ENCODE data around the gene CLMP. TPM values are rescaled to one million over a fixed set of nuclear protein-coding genes. Genes with fewer than 3 reads are reported as not detected.

CLMP gene, protein sequence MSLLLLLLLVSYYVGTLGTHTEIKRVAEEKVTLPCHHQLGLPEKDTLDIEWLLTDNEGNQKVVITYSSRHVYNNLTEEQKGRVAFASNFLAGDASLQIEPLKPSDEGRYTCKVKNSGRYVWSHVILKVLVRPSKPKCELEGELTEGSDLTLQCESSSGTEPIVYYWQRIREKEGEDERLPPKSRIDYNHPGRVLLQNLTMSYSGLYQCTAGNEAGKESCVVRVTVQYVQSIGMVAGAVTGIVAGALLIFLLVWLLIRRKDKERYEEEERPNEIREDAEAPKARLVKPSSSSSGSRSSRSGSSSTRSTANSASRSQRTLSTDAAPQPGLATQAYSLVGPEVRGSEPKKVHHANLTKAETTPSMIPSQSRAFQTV
- 10 to 100 TPM; 27.6 to 49.2 (median 36.7) TPM for polyA plus RNA-seq (ENCODE audit: insufficient read length in 4 of 4)

DNA sequence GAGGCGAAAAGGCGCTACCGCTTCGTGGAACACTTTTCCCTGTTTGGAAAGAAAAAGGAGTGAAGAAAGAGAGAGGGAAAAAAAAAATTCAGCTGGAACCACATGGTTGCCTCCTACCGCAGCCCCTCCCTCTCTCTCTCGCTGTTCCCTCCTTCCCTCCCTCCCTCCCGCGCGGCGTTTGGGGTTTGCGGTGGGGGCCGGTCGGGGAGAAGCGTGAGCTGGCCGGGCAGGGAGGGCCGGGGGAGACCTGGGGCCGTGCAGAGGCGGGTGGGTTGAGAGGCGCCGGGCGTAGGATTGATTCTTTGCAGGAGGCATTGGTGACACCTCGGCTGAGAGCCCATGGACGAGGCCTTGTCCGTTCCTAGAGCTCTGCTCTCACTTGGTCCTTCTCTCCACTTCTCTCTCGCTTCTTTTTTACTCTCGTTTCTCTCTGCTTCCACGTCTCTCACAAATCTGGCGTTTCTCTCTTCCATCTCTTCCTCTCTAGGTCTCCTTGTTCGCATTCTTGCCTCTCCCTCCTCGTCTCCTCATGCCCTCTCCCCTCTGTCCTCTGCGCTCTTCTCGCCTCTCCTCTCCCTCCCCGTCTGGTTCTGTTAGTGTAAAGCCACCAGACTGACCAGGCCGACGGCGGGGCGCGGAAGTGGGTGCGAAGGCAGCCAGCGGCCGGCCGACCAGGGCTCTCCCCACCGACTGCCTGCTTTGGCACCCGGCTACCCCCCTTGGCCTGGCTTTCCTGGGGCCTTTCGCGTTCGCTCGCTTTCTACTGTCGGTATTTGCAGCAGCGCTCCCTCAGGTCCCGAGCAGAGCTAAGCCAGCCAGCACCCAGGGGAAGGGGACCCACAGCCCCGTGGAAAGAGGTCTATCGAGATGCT, at the start of gene CLMP:
TSS of gene CLMP (minus strand) at position 61 of the 872 bp plus-strand sequence. CDS start 308 bp downstream, outside the sequence.
- DNase-seq (ENCODE audit: low read depth in 4 of 4, low spot score in 2 of 4), result peak in 2 of 4 donors; percentile 55 to 65

DNA sequence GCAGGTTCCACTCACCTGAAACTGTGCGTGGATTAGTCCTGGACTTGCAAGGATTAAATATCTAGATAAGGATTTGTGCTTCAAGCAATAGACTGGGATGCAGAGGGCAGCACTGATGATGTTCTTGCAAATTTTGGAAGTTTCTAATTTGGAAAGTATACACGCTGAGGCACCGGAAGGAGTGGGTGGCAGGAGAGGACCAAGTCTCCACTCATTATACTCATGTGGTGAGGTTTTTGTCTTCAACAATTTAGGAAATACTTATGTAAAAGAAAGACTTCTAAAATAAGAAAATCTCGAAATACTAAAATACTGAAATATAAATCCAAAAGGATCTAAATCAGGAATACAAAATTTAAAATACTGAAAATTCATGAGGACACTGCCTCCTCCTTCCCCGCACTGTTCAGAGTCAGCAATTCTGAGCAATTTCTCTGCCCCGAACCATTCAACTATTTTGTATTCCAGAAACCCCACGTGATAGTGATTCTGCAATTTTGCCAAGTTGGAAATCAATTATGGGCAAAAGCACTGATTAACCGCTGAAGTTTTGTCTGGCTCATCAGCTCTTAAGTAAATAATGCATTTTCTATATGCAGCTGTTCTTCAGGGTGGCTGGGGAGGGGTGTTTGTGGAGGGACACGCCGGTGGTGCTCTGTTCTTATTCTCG, 47.0 kb upstream of the CLMP start:
- DNase-seq (ENCODE audit: low read depth in 4 of 4, low spot score in 2 of 4), result no peak

DNA sequence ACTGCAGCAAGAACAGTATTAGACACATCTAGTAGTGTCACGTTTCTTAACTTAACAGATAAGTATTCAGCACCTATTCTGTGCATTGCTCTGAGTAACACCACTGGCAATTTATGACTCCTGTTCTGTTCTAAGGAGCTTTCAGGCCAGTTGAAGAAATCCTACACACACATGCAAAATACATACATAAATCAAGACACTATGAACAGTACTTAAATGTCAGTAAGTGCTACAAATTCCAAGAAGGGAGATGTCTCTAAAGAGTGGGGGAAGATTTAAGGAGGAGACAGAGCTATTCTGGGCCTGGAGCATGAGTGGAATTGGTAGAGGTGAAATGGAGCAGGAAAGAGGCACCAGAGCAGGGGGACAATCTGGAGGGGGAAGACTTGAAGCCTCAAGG, 46.2 kb upstream of the CLMP start:
- no peak for DNase-seq (ENCODE audit: low read depth in 4 of 4, low spot score in 2 of 4)

DNA sequence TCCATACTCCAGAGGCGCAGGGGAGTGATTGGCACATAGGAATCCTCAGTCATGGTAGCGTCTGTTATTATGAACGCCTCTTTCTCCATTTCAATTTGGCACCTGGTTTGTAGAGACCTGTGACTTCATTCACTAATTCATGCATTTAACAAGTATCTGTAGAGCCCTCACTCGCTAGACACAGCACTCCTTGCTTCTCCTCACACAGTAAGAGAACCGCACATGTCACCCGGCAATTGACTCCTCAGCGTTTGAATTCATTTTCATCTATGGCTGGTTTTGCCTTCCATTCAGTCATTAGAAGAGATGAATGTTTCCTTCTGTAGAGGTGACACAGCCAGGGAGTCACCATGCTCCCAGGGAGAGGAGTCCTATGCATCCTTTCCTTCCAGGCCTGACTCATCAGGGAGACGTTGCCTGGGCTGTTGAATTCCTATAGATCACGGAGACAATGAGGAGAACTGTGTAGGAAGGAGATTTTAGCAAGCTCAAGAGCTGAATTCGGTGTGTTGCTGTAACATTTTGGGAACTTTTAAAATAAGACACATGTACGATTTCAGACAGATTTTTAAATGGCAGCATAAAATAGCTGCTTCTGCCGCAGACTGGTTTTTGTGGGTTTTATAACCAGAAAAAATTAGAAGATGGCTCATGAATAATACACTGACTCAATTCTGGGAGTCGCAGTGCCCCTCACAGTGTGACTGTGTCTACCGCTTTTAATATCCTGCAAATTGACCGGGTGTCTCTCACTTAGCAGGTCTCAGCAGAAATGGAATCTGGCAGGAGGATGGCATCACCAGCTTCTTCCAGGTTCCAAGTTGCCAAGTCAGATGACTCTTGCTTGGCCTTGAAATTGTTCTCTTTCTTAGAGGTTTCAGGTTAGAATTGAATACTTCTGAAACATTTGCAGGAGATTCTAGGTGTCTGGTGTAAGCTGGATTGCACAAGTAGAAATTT, 44.4 kb upstream of the CLMP start:
- no peak for DNase-seq (ENCODE audit: low read depth in 4 of 4, low spot score in 2 of 4)

DNA sequence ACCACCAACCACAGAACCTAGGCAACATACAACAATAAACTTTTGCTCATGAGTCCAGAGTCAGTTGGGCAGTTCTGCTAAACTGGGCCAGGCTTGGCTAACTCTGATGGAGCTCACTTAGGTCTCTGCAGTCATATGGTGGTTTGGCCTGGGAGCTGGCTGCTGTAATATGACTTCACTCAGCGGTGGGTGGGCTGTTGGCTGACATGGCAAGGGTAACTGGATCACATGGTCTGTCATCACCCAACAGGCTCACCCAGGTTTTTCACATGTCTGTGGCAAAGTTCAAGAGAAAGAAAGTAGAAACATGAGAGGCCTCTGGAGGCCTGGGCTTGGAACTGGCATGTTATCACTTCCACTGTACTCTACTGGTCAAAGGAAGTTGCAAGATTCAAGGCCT, 43.2 kb upstream of the CLMP start:
- DNase-seq (ENCODE audit: low read depth in 4 of 4, low spot score in 2 of 4), result no peak

DNA sequence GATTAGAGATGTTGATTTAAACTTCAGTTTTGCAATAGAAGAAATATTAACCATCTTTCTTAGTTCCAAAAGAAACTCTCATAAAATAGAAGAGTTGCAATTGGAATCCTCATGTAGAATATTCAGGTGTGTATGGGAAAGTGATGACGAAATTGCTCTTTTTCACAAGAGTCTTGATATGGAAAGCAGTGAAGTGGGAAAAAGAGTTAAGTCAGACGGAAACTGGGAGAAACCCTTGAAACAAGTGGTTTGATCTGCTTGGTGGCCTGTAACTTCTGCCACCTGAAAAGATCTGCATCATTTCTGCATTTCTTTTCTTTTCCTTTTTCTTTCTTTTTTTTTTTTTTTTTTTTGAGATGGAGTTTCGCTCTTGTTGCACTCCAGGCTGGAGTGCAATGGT, 41.8 kb upstream of the CLMP start:
- DNase-seq (ENCODE audit: low read depth in 4 of 4, low spot score in 2 of 4), result no peak

DNA sequence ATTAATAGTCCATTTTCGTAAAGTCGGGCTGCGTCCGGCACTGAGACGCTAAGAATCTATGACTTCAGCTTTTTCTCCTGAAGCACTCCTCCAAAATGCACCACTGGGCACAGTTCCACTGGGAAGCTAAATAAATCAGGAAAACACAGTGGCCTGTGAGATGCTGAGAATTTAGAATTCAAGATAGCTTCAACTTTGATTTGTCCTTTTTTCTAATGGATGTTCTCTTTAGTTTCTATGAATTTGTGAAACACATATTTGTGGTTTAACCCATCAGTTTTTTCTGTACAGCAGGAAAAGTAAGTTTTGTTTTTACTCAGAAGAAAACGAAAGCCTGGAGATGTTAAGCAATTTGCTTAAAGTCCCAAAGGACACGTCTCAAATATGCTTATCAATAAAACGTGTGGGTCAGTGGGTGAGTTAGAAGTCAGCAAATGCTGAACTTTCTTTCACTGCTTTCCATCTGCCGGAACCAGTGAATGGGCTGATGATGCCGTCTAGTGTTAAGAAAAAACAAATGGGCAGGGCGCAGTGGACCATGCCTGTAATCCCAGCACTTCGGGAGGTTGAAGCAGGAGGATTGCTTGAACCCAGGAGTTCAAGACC, 40.7 kb upstream of the CLMP start:
- DNase-seq (ENCODE audit: low read depth in 4 of 4, low spot score in 2 of 4), result no peak

DNA sequence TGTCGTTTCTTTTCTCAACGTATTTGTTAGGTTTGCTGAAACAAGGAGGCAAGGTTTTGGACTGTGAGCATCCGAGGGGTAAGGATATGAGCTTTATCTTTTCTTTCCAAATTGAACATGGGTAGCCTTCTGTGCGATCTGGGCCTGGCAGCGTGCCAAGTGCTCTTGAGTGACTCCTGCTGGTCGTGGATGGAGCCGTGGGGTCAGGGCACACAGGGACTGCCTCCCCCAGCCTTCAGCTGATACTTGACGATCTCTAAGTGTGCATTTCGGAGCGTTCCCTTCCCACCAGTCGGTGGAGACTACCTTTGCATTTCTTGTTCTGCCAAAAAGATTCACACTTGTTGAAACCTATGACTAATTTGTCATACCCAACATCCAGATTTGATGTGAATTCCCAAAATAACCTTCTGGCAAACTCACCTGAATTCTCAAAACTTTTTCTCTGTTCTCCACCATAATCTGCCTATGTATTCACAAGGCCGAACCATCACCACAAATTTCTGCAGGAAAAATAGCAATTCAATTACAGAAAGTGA, 40.1 kb upstream of the CLMP start:
- DNase-seq (ENCODE audit: low read depth in 4 of 4, low spot score in 2 of 4), result no peak

DNA sequence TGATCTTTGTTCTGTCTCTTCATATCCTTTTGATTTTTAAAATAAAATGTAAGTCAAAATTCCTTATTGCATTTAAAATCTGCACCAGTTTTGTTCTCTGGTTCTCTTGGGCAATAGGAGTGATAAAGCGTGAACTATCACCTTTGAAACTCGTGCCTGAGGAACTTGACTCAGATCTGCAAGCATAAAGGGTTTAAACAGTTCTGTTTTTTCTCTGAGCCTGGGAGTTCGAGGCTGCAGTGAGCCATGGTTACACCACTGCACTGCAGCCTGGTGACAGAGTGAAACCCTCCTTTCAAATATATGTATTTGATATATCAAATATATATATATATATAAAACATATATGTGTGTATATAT, 38.9 kb upstream of the CLMP start:
- no peak for DNase-seq (ENCODE audit: low read depth in 4 of 4, low spot score in 2 of 4)

DNA sequence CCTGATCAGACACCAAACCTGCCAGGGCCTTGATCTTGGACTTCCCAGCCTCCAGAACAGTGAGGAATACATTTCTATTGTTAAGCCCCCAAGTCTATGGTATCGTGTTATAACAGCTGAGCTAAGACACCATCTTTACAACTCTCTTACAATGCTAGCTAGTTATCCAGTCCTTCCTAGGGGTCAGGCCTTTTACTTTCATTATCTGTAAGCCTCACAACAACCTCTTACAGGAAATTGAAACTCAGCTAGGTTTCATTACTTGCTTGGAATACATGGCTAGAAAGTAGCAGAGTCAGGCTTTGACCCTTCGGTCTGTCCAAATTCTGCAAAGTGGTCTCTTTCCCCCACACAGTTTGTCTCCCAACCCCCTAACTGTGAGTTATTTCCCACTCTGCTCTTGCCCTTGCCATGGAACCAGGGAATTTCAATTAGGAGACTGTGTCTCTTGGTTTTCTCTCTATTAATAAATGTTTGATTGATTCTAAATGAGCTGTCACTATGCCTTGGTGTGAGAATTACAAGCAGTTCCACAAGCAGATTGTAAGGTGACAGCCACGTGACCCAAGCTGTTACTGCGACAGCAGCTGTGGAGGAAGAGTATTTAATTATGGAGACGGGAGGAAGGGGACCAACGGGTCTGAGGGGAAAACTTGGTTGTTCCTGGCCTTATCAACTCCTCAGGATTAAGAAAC, 38.4 kb upstream of the CLMP start:
- no peak for DNase-seq (ENCODE audit: low read depth in 4 of 4, low spot score in 2 of 4)

DNA sequence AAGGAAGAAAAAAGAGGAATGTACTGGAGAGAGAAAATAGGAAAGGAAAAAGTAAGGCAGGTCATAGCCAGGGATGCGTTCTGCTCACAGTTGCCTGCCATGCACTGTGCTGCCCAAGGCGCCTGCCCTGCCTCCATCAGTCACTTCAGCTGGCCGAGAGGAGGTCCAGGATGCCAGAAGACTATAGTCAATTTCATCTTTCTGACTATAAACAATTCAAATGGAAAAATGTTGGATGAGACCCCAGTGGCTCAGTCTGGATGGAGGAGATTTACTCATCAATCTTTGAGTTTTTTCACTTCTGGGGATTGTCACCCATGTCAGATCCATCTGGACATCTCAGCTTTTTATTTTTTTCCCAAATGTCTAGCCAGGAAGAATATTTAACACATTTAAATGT, 36.7 kb upstream of the CLMP start:
- DNase-seq (ENCODE audit: low read depth in 4 of 4, low spot score in 2 of 4), result no peak

DNA sequence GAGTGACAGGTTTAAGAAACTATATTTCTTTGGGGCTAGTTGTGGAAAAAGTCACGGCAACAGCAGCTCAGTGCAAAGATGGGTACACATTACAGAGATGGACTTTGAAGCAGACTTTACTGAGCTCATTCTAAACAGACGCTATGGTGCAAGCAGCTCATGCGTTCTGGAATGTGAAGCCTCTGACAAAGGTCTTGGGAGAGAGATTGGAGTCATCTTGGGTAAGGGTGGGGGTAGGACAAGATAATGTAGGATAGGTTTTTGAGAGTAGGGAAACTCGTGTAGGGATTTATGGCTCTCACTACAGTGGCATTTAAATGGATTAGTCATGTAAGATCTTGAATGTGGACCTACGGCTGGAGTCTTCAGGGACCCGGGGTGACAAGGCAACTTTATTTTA, 36.2 kb upstream of the CLMP start:
- DNase-seq (ENCODE audit: low read depth in 4 of 4, low spot score in 2 of 4), result no peak

DNA sequence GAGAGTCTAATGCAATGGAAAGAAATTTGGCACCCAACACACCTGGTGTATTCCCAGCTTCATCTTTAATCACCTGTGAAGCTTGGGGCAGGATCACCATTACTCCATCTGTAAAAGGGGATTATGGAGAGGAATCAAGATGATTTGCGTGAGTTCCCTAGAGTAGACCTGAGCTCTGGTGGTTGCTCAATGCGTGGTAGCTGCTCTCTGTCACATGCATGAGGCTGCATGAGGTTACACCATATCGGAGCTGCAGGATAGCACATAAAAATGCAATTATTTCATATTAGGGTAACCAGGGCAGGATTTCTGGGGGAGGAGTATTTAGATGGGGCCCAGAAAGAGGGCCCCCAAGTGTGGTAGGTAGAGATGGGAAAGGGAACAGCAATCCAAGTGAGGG, 35.3 kb upstream of the CLMP start:
- DNase-seq (ENCODE audit: low read depth in 4 of 4, low spot score in 2 of 4), result no peak

DNA sequence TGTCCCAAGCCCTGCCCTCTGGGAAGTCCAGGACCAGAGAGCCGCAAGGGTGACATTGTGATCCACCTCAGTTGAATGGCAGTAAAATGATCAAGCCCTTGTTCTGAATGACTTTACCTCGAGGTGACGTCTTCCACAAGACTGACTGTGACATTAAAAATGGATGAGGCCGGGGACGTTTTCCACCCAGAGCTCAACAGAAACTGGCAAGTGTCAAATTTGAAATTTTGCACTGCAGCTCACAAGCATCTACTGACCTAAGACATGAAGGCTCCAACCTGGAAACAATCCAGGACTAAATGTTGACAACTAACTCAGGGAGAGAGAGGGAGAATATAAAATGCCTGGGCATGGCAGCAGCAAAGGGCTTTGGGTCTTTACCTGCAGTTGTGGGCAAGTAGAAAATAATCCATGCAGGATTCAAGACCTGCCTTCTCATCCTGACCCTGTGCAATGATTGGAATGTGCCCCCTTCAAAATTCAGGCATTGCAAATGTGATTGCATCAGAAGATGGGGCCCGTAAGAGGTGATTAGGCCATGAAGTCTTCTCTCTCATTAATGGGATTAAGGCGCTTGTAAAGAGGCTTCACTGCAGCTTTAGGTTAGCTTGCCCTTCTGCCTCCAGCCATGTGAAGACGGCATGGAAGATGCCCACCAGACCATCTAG, 33.6 kb upstream of the CLMP start:
- no peak for DNase-seq (ENCODE audit: low read depth in 4 of 4, low spot score in 2 of 4)

DNA sequence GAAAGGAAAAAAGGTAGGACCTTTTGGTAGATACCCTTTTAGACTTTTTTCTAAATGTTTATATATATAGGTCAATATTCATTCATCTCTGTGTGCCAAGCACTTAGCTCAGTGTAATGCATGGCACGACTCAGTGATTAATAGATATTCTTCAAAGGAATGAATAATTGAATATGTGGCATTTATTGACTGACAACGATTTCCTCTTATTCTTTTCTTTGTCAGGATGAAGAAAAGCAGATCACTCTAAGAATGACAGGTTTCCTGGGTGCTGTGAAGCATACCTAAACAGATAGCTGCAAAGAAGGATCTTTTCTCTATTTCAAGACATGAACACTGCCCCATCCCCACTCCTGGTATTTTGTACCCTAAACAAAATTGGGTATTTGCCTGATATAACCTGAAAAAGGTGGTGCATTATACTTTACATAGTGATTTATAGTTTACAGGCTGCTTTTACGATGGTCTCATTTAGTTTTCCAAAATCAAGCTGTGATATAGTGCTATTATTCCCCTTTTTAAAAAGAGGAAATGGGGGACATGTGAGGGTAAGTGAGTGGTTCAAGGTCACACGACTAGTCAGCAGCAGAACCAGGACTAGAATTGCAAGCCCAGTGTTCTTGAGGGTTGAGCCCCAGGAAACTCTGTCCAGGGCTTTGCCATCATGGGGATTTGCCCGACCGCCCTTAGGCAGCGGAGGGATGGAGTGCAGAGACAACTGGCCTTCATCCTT, 32.9 kb upstream of the CLMP start:
- no peak for DNase-seq (ENCODE audit: low read depth in 4 of 4, low spot score in 2 of 4)

DNA sequence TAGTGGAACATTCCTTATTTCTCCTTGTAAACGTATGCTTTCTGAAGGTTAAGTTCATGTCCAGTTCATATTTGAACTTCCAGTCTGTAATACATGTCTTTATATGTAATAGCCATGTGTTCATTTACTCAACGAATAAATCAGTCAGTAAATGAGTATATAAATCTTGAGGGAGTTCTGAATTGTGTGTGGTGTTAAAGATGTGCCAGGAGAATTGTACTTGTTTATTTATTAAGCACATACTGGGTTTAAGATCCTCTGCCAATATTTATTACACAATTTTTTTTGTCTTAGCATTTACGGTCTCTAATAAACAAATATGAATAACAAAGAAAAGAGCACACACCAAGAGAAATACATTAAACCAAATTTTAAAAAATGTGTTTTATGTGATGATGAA, 26.5 kb upstream of the CLMP start:
- no peak for DNase-seq (ENCODE audit: low read depth in 4 of 4, low spot score in 2 of 4)

DNA sequence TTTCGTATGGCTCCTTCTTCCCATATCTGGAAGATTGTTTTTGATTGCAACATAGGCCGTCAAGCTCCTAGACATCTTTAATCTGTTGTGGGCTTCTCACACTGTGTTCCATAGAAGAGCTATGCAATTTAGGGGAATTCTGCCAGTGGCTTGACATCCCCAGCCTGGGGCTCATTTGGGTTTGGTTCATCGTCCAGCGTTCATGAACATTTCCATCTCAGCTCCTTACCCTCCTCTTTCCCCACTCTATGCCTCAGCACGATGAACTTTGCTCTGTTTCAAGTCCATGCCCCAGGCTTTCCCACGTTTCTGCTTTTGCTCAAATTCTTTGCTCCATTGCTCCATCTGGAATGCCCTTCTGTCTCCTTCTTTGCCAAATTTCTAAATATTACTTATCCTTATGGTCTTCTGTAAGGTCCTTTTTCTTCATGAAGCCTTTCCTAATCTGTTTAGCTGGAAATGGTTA, 26.1 kb upstream of the CLMP start:
- DNase-seq (ENCODE audit: low read depth in 4 of 4, low spot score in 2 of 4), result no peak
